ENCODE measurements around the gene HMGCL. TPM values are rescaled to one million over a fixed set of nuclear protein-coding genes. Genes with fewer than 3 reads are reported as not detected.

HMGCL gene
- total RNA-seq, 1 experiment from 2014 or later, result 30.4 TPM

GRCh38 chr1:23823767-23824166, 1.5 kb downstream of the HMGCL start:
- TF ChIP-seq, protein P1, sequence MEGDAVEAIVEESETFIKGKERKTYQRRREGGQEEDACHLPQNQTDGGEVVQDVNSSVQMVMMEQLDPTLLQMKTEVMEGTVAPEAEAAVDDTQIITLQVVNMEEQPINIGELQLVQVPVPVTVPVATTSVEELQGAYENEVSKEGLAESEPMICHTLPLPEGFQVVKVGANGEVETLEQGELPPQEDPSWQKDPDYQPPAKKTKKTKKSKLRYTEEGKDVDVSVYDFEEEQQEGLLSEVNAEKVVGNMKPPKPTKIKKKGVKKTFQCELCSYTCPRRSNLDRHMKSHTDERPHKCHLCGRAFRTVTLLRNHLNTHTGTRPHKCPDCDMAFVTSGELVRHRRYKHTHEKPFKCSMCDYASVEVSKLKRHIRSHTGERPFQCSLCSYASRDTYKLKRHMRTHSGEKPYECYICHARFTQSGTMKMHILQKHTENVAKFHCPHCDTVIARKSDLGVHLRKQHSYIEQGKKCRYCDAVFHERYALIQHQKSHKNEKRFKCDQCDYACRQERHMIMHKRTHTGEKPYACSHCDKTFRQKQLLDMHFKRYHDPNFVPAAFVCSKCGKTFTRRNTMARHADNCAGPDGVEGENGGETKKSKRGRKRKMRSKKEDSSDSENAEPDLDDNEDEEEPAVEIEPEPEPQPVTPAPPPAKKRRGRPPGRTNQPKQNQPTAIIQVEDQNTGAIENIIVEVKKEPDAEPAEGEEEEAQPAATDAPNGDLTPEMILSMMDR (IDR thresholded peaks at IDR 0.05; ENCODE audit: unreplicated experiment), result no peak
- ChIA-PET POLR2A (interaction anchor here (0.8 to 3.0 kb wide), 9 partner anchors 10 to 137 kb away, joined by 3 to 43 read pairs (median 5); partner anchors contain the start of genes GALE, LYPLA2, PITHD1 and PNRC2), CTCF (interaction anchor here (0.6 to 2.2 kb wide), 5 partner anchors 13 to 712 kb away, joined by 3 to 11 read pairs (median 4); no protein-coding TSS in a partner anchor)
- no peaks in the 10 kb centered on the region for H3K9me3 Mint-ChIP-seq (ENCODE audit: unreplicated experiment)
- no peak overlapping the region for H3K27ac Mint-ChIP-seq (ENCODE audit: low read depth, unreplicated experiment)
- peaks cover 9% of the 10 kb centered on the region for H3K36me3 Mint-ChIP-seq (ENCODE audit: insufficient read depth, unreplicated experiment)
- H3K27me3 Mint-ChIP-seq (ENCODE audit: insufficient read depth, unreplicated experiment), result no peaks in the 10 kb centered on the region
- no TSS peak for BruUV-seq (replicated peaks)
- intact Hi-C loops (cut with micrococcal nuclease), result no loop called here
- no peak for DNase-seq (ENCODE audit: unreplicated experiment)
- peak overlapping the region; percentile 90 for H3K4me3 Mint-ChIP-seq (ENCODE audit: unreplicated experiment)
- peaks cover 11% of the 10 kb centered on the region for H3K4me1 Mint-ChIP-seq (ENCODE audit: insufficient read depth, unreplicated experiment)

- Mint-ChIP-seq H3K27ac (ENCODE audit: low read depth, unreplicated experiment) (no peak overlapping the region), H3K4me1 (ENCODE audit: insufficient read depth, unreplicated experiment) (no peaks in the 10 kb centered on the region), H3K27me3 (ENCODE audit: insufficient read depth, unreplicated experiment) (no peaks in the 10 kb centered on the region), H3K4me3 (ENCODE audit: unreplicated experiment) (no peak overlapping the region), H3K9me3 (ENCODE audit: unreplicated experiment) (no peaks in the 10 kb centered on the region), H3K36me3 (ENCODE audit: insufficient read depth, unreplicated experiment) (peaks cover 66% of the 10 kb centered on the region)
- no peak for DNase-seq (ENCODE audit: unreplicated experiment)
- intact Hi-C loops (cut with micrococcal nuclease), result no loop called here
- no TSS peak for BruUV-seq (replicated peaks)
- TF ChIP-seq, protein P1 (IDR thresholded peaks at IDR 0.05; ENCODE audit: unreplicated experiment), result no peak
- CTCF ChIA-PET, result interaction anchor here (0.6 to 5.7 kb wide), 5 partner anchors 7 to 99 kb away, joined by 3 to 44 read pairs (median 4); no protein-coding TSS in a partner anchor
- POLR2A ChIA-PET, result interaction anchor here (1.4 kb wide), 1 partner anchor 15 kb away, joined by 4 read pairs; no protein-coding TSS in a partner anchor
Observed at GRCh38 chr1:23817633-23818032, 7.6 kb downstream of the HMGCL start.

- intact Hi-C loops (cut with micrococcal nuclease), result no loop called here
- TF ChIP-seq, protein P1 (IDR thresholded peaks at IDR 0.05; ENCODE audit: unreplicated experiment), result no peak
- no TSS peak for BruUV-seq (replicated peaks)
- DNase-seq (ENCODE audit: unreplicated experiment), result no peak
- POLR2A ChIA-PET, result interaction anchor here (1.1 to 1.7 kb wide), 2 partner anchors 9 to 37 kb away, joined by 5 read pairs; partner anchors contain the start of gene HMGCL
- peaks cover 71% of the 10 kb centered on the region for H3K36me3 Mint-ChIP-seq (ENCODE audit: insufficient read depth, unreplicated experiment)
- H3K27me3 Mint-ChIP-seq (ENCODE audit: insufficient read depth, unreplicated experiment), result no peaks in the 10 kb centered on the region
- no peaks in the 10 kb centered on the region for H3K4me1 Mint-ChIP-seq (ENCODE audit: insufficient read depth, unreplicated experiment)
- H3K9me3 Mint-ChIP-seq (ENCODE audit: unreplicated experiment), result no peaks in the 10 kb centered on the region
- CTCF ChIA-PET, result interaction anchor here (0.9 kb wide), 1 partner anchor 22 kb away, joined by 3 read pairs; no protein-coding TSS in a partner anchor
- H3K4me3 Mint-ChIP-seq (ENCODE audit: unreplicated experiment), result no peak overlapping the region
- H3K27ac Mint-ChIP-seq (ENCODE audit: low read depth, unreplicated experiment), result no peak overlapping the region
Observed at GRCh38 chr1:23816906-23817305, 8.3 kb downstream of the HMGCL start.

- ChIA-PET CTCF (interaction anchor here (0.9 kb wide), 1 partner anchor 23 kb away, joined by 3 read pairs; no protein-coding TSS in a partner anchor), POLR2A (interaction anchor here (1.1 to 1.7 kb wide), 2 partner anchors 9 to 37 kb away, joined by 5 read pairs; partner anchors contain the start of gene HMGCL)
- H3K27ac Mint-ChIP-seq (ENCODE audit: low read depth, unreplicated experiment), result no peak overlapping the region
- TF ChIP-seq, protein P1 (IDR thresholded peaks at IDR 0.05; ENCODE audit: unreplicated experiment), result no peak
- H3K27me3 Mint-ChIP-seq (ENCODE audit: insufficient read depth, unreplicated experiment), result no peaks in the 10 kb centered on the region
- no peaks in the 10 kb centered on the region for H3K9me3 Mint-ChIP-seq (ENCODE audit: unreplicated experiment)
- intact Hi-C loops (cut with micrococcal nuclease), result no loop called here
- BruUV-seq (replicated peaks), result no TSS peak
- H3K4me3 Mint-ChIP-seq (ENCODE audit: unreplicated experiment), result no peak overlapping the region
- peaks cover 2% of the 10 kb centered on the region for H3K4me1 Mint-ChIP-seq (ENCODE audit: insufficient read depth, unreplicated experiment)
- peaks cover 72% of the 10 kb centered on the region for H3K36me3 Mint-ChIP-seq (ENCODE audit: insufficient read depth, unreplicated experiment)
- DNase-seq (ENCODE audit: unreplicated experiment), result no peak
Observed at GRCh38 chr1:23816361-23816760, 8.9 kb downstream of the HMGCL start.

Measured in MCF 10A (cell line).